ENCODE results near the gene ZNF660. TPM values are rescaled to one million over a fixed set of nuclear protein-coding genes. Genes with fewer than 3 reads are reported as not detected.
A peak's percentile ranks its signal among the peaks of the same experiment; 100 is the strongest.
"Not testable (repeated sequence)": the region's sequence is repeated elsewhere in the genome, so short reads cannot be mapped to it uniquely, and the experiment has no call there.

ZNF660 gene
- total RNA-seq, result 0.73 TPM
- long read RNA-seq, result 0 reads

GRCh38 chr3:44584646-44585501 is at the start of gene ZNF660:
ZNF660 (plus strand) TSS chr3:44584964; CDS start chr3:44594194, 9,230 bp downstream.
- DNase-seq (peak; percentile 71), ATAC-seq (ENCODE audit: poor library complexity) (peak; percentile 96)
- intact Hi-C loops (cut with DNase I), result no loop called here

GRCh38 chr3:44535364-44535763 is 49.4 kb upstream of the ZNF660 start:
- no peak for ATAC-seq (ENCODE audit: poor library complexity)
- intact Hi-C loops (cut with DNase I), result no loop called here
- no peak for DNase-seq

- intact Hi-C loops (cut with DNase I); DNase-seq; ATAC-seq (ENCODE audit: poor library complexity): not testable (repeated sequence)
Observed at GRCh38 chr3:44544811-44545210, 40.0 kb upstream of the ZNF660 start.

- ATAC-seq (ENCODE audit: poor library complexity) (peak; percentile 93), DNase-seq (peak; percentile 72)
- intact Hi-C loops (cut with DNase I), result no loop called here
Observed at GRCh38 chr3:44554626-44555592, 29.9 kb upstream of the ZNF660 start, which contains the start of gene ZKSCAN7. ZKSCAN7 (plus strand) TSS chr3:44555193; CDS start chr3:44557048, 1,855 bp downstream.

GRCh38 chr3:44555723-44556122 is 29.0 kb upstream of the ZNF660 start:
- ATAC-seq (ENCODE audit: poor library complexity), result no peak
- intact Hi-C loops (cut with DNase I), result no loop called here
- no peak for DNase-seq

GRCh38 chr3:44557074-44557473 is 27.7 kb upstream of the ZNF660 start:
- ATAC-seq (ENCODE audit: poor library complexity) (no peak), DNase-seq (no peak)
- intact Hi-C loops (cut with DNase I), result no loop called here

- ATAC-seq (ENCODE audit: poor library complexity) (no peak), DNase-seq (no peak)
- intact Hi-C loops (cut with DNase I), result no loop called here
Observed at GRCh38 chr3:44561076-44561475, 23.7 kb upstream of the ZNF660 start.

GRCh38 chr3:44562147-44562546 is 22.6 kb upstream of the ZNF660 start:
- DNase-seq (no peak), ATAC-seq (ENCODE audit: poor library complexity) (no peak)
- intact Hi-C loops (cut with DNase I), result no loop called here

- no peak for ATAC-seq (ENCODE audit: poor library complexity)
- intact Hi-C loops (cut with DNase I), result no loop called here
- no peak for DNase-seq
Observed at GRCh38 chr3:44568561-44568960, 16.2 kb upstream of the ZNF660 start.

GRCh38 chr3:44571024-44571423 is 13.7 kb upstream of the ZNF660 start:
- ATAC-seq (ENCODE audit: poor library complexity), result no peak
- DNase-seq, result no peak
- intact Hi-C loops (cut with DNase I), result no loop called here

GRCh38 chr3:44576613-44577012 is 8.2 kb upstream of the ZNF660 start:
- intact Hi-C loops (cut with DNase I), result no loop called here
- peak; percentile 43 for ATAC-seq (ENCODE audit: poor library complexity)
- DNase-seq, result no peak

- ATAC-seq (ENCODE audit: poor library complexity); intact Hi-C loops (cut with DNase I); DNase-seq: not testable (repeated sequence)
Observed at GRCh38 chr3:44577354-44577952, 7.3 kb upstream of the ZNF660 start.

- intact Hi-C loops (cut with DNase I); DNase-seq; ATAC-seq (ENCODE audit: poor library complexity): not testable (repeated sequence)
Observed at GRCh38 chr3:44578316-44578715, 6.4 kb upstream of the ZNF660 start.

GRCh38 chr3:44578924-44579515 is 5.7 kb upstream of the ZNF660 start:
- intact Hi-C loops (cut with DNase I); DNase-seq; ATAC-seq (ENCODE audit: poor library complexity): not testable (repeated sequence)

- DNase-seq; ATAC-seq (ENCODE audit: poor library complexity); intact Hi-C loops (cut with DNase I): not testable (repeated sequence)
Observed at GRCh38 chr3:44579749-44580148, 5.0 kb upstream of the ZNF660 start.

- ATAC-seq (ENCODE audit: poor library complexity); DNase-seq; intact Hi-C loops (cut with DNase I): not testable (repeated sequence)
Observed at GRCh38 chr3:44580971-44581370, 3.8 kb upstream of the ZNF660 start.

GRCh38 chr3:44596621-44597020 is 11.9 kb downstream of the ZNF660 start:
- intact Hi-C loops (cut with DNase I), result no loop called here
- DNase-seq, result no peak
- no peak for ATAC-seq (ENCODE audit: poor library complexity)

- intact Hi-C loops (cut with DNase I), result no loop called here
- ATAC-seq (ENCODE audit: poor library complexity) (no peak), DNase-seq (no peak)
Observed at GRCh38 chr3:44601749-44602148, 17.0 kb downstream of the ZNF660 start.

Data from Right ventricle myocardium superior (tissue), 1 donor.